Left ventricle myocardium superior (tissue), 1 donor: Measurements from ENCODE around the gene TMEM132C. TPM values are rescaled to one million over a fixed set of nuclear protein-coding genes. Genes with fewer than 3 reads are reported as not detected.

Experiments
- ATAC-seq: fragments of 200-7000 bp; cut with Tn5 transposase; one replicate; pipeline ENCODE4 v1.9.1; 2020; ENCODE audit warnings: mild to moderate bottlenecking, moderate library complexity
- DNase-seq: peaks from one replicate; pipeline ENCODE4 v3.0.0-alpha.2; 2020
- intact Hi-C: fragments of 100-400 bp; cut with micrococcal nuclease; formaldehyde crosslinking; loops from one replicate; pipeline ENCODE4 v1.11.0; 2022
- total RNA-seq: library from RNA; stranded (reverse); fragmentation: NEBNext Ultra II Directional; extraction: Animal tissue kit (Norgen Biotek cat#: 25700); gene quantifications from one replicate; pipeline ENCODE4 v1.2.1, GENCODE V29; 2021
- donor health status: DM: no; HTN: yes; CAD: no; lungs with severe emphysema.

The TMEM132C gene
- total RNA-seq, 1 donor from 2014 or later: 1.0 TPM

- intact Hi-C loops: no loop called here
- DNase-seq (no peak), ATAC-seq (no peak)
These were observed 257.5 kb downstream of the TMEM132C start for GRCh38 chr12:128524439-128524838.

DNA sequence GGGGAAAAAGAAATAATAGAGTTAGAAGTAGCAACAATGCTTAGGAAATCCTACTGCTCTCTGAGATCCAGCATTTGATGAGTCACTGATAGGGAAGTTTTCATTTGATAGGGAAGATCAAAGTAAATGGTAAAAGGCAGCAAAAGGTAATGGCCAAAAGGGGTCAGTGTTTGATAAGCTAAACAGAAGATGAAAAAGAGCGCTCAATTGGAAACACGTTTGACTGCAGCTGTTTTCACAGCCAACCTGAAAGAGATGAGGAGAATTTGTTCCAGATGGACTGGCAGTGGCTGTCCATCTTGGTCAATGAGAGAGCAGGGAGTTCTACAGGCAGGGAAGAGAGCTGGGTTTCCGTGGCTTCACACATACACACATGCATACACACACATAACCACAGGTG is 264.2 kb downstream of the TMEM132C start:
- intact Hi-C loops: no loop called here
- DNase-seq (no peak), ATAC-seq (no peak)

GRCh38 chr12:128534906-128535305 is 267.9 kb downstream of the TMEM132C start:
- DNase-seq (no peak), ATAC-seq (no peak)
- intact Hi-C loops: no loop called here

DNA sequence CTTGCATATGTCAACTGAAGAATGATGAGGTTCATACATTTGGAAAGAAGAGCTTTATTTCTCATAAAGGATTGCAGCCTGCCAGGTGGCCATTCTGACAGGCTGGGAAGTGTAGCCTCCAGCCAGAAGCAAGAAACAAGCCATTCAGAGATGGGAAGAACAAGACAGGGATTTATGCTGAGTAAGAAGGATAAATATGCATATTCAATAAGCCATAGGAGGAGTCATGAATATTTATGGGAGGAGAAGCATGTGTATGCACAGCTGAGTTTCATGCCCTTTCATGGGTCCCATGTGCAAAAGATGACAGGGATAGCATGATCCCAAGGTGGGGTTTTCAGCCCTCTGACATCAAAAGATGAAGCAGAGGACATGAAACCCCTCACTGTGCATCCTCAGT is 269.8 kb downstream of the TMEM132C start:
- intact Hi-C loops: no loop called here
- ATAC-seq (no peak), DNase-seq (no peak)

- intact Hi-C loops: no loop called here
- ATAC-seq: no peak
- no peak for DNase-seq
These were observed 270.7 kb downstream of the TMEM132C start for GRCh38 chr12:128537668-128538067.

GRCh38 chr12:128542844-128543243 is 275.9 kb downstream of the TMEM132C start:
- DNase-seq: no peak
- no peak for ATAC-seq
- intact Hi-C loops: no loop called here

GRCh38 chr12:128543460-128543859 is 276.5 kb downstream of the TMEM132C start:
- ATAC-seq (no peak), DNase-seq (no peak)
- intact Hi-C loops: no loop called here

- intact Hi-C loops: no loop called here
- ATAC-seq (no peak), DNase-seq (no peak)
These were observed 277.0 kb downstream of the TMEM132C start for GRCh38 chr12:128543971-128544370.

DNA sequence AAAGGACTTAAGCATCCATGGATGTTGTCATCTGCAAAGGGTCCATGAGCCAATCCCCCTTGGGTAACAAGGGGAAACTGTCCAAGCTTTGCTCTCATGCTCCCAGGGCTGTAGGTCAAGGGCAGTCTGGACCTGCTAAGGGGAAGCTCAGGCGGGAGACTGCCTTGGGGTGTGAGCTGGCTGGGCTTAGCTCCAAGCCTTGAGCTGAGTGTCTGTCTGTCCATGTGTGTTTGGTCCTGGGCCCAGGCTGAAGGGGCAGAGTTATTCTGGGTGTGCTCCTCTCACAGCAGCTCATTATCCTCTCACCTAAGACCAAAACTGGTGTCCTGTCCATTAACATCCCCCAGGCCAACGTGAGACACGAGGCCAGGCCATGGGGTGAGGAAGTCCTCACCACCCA is 282.0 kb downstream of the TMEM132C start:
- intact Hi-C loops: no loop called here
- DNase-seq (no peak), ATAC-seq (no peak)

GRCh38 chr12:128549601-128550218 is 282.7 kb downstream of the TMEM132C start:
- intact Hi-C loops: no loop called here
- DNase-seq (no peak), ATAC-seq (no peak)

- intact Hi-C loops: no loop called here
- DNase-seq: no peak
- no peak for ATAC-seq
These were observed 284.3 kb downstream of the TMEM132C start for GRCh38 chr12:128551266-128551665.

- DNase-seq (no peak), ATAC-seq (no peak)
- intact Hi-C loops: no loop called here
These were observed 287.8 kb downstream of the TMEM132C start for GRCh38 chr12:128554546-128555304.

DNA sequence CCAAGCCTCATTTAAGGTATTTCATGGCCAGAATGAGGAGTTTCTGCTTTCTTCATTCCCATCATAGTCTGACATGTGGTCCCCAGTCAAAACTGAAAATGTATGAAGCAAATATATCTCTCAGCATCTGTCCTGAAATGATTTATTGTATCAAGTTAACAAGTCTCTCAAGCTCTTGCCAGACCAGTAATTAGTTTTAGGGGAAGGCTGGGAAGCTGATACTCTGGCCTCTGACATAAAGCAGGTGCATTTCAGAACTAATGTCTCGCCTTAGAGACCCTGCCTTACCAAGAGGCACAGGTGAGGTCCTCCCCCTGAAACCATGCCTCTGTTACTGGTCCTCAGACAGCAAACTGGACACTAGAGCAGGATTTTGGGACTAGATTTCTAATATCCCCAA is 290.3 kb downstream of the TMEM132C start:
- DNase-seq (no peak), ATAC-seq (no peak)
- intact Hi-C loops: no loop called here

- DNase-seq (no peak), ATAC-seq (no peak)
- intact Hi-C loops: no loop called here
These were observed 298.0 kb downstream of the TMEM132C start for GRCh38 chr12:128564956-128565355.

DNA sequence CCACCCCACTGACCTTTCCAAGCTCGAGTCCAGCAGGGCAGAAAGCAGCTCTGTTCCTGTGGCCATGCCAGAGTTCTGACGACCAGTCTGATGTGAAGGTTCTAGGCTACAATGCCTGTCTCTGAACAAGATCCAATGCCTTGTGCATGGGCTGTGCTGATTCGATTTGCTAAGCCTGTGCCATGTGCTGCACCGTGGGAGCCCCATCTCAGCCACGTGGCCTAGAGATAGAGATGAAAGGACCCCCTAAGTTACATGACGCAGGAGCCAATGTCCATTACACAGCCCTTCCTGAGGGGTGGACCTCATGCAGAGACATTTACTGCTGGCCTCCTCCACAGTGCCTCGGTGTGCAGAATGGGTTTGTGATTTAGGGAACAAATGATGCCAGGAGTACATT is 300.8 kb downstream of the TMEM132C start:
- intact Hi-C loops: no loop called here
- ATAC-seq (no peak), DNase-seq (no peak)

DNA sequence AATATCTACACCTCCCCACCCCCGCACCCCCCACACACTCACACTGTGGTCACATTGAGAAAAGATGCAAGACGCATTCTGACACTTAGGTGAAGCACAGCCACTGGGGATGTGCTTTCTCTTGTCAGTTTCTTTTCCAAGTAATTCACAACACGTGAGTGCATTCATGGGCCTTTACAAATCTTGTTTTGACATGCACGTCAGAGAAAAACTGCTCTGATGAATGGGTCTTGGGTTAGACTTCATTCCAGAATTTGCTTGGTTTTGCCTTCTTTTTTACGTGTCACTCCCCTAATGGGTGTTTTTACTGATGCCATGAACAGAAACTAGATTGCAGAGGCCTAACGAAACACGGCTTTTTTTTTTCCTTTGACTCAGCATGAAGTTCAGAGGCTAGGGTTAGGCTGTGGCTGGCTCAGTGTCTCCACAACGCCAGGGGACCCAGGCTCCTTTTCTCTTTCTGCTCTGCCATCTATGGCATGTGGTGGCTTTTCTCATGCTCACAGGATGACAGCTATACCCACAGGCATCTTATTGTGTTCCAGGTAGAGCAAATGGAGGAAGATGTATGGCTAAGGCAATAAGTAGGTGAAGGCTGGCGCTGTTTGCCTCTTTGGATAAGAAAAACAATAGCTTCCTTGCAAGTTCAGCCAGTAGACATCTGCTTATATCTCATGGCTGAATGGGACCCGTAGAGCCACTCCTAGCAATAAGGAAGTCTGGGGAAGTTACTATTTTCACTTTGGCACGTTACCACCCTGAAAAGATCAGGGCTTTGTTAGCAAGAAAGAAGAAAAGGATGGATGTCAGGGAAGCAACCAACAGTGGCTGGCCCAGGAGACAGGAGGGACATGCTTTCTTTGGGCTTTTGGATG is 303.5 kb downstream of the TMEM132C start:
- ATAC-seq: no peak
- no peak for DNase-seq
- intact Hi-C loops: no loop called here

DNA sequence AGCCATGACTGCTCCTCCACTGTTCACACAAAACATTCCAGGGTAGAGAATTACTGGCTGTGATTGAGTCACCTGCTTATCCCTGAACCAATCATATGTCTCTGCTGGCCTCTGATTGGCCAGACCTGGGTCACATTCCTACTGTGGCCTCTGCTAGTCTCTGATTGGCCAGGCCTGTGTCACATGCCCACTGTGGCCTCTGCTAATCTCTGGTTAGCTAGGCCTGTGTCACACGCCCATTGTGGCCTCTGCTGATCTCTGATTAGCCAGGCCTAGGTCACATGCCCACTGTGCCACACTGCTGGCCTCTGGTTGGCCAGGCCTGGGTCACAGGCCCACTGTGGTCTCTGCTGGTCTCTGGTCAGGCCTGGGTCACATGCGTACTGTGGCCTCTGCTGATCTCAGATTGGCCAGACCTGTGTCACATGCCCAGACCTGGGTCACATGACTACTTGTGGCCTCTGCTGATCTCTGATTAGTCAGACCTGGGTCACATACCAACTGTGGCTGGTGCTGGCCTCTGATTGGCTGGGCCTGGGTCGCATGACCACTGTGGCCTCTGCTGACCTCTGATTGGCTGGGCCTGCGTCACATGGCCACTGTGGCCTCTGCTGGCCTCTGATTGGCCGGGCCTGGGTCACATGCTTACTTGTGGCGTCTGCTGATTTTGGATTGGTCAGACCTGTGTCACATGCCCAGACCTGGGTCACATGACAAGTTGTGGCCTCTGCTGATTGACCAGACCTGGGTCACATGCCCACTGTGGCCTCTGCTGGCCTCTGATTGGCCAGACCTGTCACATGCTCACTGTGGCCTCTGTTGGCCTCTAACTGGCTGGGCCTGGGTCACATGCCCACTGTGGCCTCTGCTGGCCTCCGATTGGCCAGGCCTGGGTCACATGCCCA is 305.2 kb downstream of the TMEM132C start:
- ATAC-seq (no peak), DNase-seq (no peak)
- intact Hi-C loops: no loop called here

GRCh38 chr12:128573907-128574306 is 306.9 kb downstream of the TMEM132C start:
- ATAC-seq: no peak
- intact Hi-C loops: no loop called here
- no peak for DNase-seq

DNA sequence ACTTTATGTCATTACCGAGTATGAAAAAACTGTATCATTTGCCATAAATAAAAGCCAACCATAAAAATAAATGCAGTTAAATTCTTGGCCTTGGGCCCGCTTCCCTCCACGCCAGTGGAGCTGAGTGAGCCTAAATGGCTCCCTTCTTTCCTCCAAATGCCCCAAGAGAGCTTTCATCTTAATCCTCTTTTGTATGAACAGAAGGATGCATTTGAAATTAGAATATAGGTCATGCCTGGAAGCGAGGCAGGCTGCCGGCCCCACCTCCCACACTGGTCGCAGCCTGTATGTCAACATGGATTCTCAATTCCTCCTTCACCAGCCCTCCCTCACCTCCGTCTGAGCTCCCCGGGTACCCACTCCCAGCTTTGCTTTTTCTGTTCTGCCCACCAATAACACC is 311.1 kb downstream of the TMEM132C start:
- ATAC-seq (no peak), DNase-seq (no peak)
- intact Hi-C loops: no loop called here
